HEK293 (cell line): Measurements from ENCODE around the gene LAMC3.

ENCODE experiments used
- CTCF ChIA-PET: fragments of 350-600 bp; formaldehyde crosslinking; extraction: SDS; loops from one replicate; lab custom pipeline; 2021; ENCODE audit warnings: antibody characterized with exemption; lab: Yijun Ruan, JAX
- POLR2A ChIA-PET: fragments of 300-600 bp; formaldehyde crosslinking; extraction: SDS; loops from one replicate; lab custom pipeline; 2020; ENCODE audit warnings: antibody characterized with exemption, inconsistent platforms; lab: Yijun Ruan, JAX
- H3K27ac ChIP-seq: fragments of 200-500 bp; sonication (Bioruptor generic); 2 replicates; pipeline ENCODE4 v1.5.1; 2014; ENCODE audit warnings: low read depth, low read length, control low read depth, inconsistent platforms; ENCODE audit errors: extremely low read depth
- H3K36me3 ChIP-seq, 2 experiments: fragments of 200-500 bp in 1 of 2; sonication (Bioruptor generic) in 1 of 2; 1 replicate in 1 of 2; 2 replicates in 1 of 2; pipeline ENCODE4 v1.5.1; 2014 to 2017; ENCODE audit warnings: inconsistent platforms in 2 of 2, low read length in 2 of 2; ENCODE audit not compliant: control insufficient read depth in 2 of 2, insufficient read depth in 1 of 2
- H3K4me1 ChIP-seq: fragments of 200-500 bp; sonication (Bioruptor generic); 2 replicates; pipeline ENCODE4 v1.5.1; 2014; ENCODE audit warnings: mild to moderate bottlenecking, low read length, inconsistent platforms; ENCODE audit not compliant: control insufficient read depth, insufficient read depth
- H3K4me3 ChIP-seq: 2 replicates; pipeline ENCODE4 v1.5.1; 2011; ENCODE audit warnings: low read depth, mild to moderate bottlenecking, control low read depth, low read length, moderate library complexity
- H3K9me3 ChIP-seq: fragments of 200-500 bp; sonication (Bioruptor generic); 2 replicates; pipeline ENCODE4 v1.5.1; 2014; ENCODE audit warnings: low read depth, low read length, inconsistent platforms; ENCODE audit not compliant: control insufficient read depth, insufficient read depth
- KLF1 ChIP-seq: fragments of 450-650 bp; formaldehyde crosslinking; IDR thresholded peaks from 2 replicates; pipeline ENCODE4 v1.5.1; 2016; ENCODE audit warnings: missing biosample characterization, missing genetic modification characterization
- WT1 ChIP-seq: fragments of 450-650 bp; formaldehyde crosslinking; IDR thresholded peaks from 2 replicates; pipeline ENCODE4 v1.5.1; 2016; ENCODE audit warnings: missing biosample characterization, missing genetic modification characterization
- YY1 ChIP-seq: fragments of 450-650 bp; formaldehyde crosslinking; IDR thresholded peaks from 2 replicates; pipeline ENCODE4 v1.5.1; 2018; ENCODE audit warnings: missing biosample characterization, missing genetic modification characterization
- ZBTB7A ChIP-seq: fragments of 450-650 bp; formaldehyde crosslinking; IDR thresholded peaks from 2 replicates; pipeline ENCODE4 v1.5.1; 2016; ENCODE audit warnings: low read depth, missing biosample characterization, missing genetic modification characterization
- ZNF121 ChIP-seq: fragments of 450-650 bp; formaldehyde crosslinking; IDR thresholded peaks from 2 replicates; pipeline ENCODE4 v1.5.1; 2016; ENCODE audit warnings: missing biosample characterization, missing genetic modification characterization
- ZNF140 ChIP-seq: fragments of 450-650 bp; formaldehyde crosslinking; IDR thresholded peaks from 2 replicates; pipeline ENCODE4 v1.5.1; 2016; ENCODE audit warnings: missing biosample characterization, missing genetic modification characterization
- ZNF146 ChIP-seq: fragments of 450-650 bp; formaldehyde crosslinking; IDR thresholded peaks from 2 replicates; pipeline ENCODE4 v1.5.1; 2016; ENCODE audit warnings: missing biosample characterization, missing genetic modification characterization
- ZNF175 ChIP-seq: fragments of 450-650 bp; formaldehyde crosslinking; IDR thresholded peaks from 2 replicates; pipeline ENCODE4 v1.5.1; 2016; ENCODE audit warnings: missing biosample characterization, missing genetic modification characterization
- ZNF266 ChIP-seq: fragments of 450-650 bp; formaldehyde crosslinking; IDR thresholded peaks from 2 replicates; pipeline ENCODE4 v1.5.1; 2016; ENCODE audit warnings: missing biosample characterization, missing genetic modification characterization, low read depth
- ZNF292 ChIP-seq: fragments of 450-650 bp; formaldehyde crosslinking; IDR thresholded peaks from 2 replicates; pipeline ENCODE4 v1.5.1; 2016; ENCODE audit warnings: low read depth, missing biosample characterization, missing genetic modification characterization, borderline replicate concordance
- ZNF366 ChIP-seq: fragments of 450-650 bp; formaldehyde crosslinking; conservative IDR thresholded peaks from 2 replicates; pipeline ENCODE4 v1.5.1; 2016; ENCODE audit warnings: missing biosample characterization, missing genetic modification characterization
- ZNF37A ChIP-seq: fragments of 450-650 bp; IDR thresholded peaks from 2 replicates; pipeline ENCODE4 v1.5.1; 2018; ENCODE audit warnings: missing biosample characterization, missing genetic modification characterization
- ZNF747 ChIP-seq: fragments of 450-650 bp; formaldehyde crosslinking; IDR thresholded peaks from 2 replicates; pipeline ENCODE4 v1.5.1; 2016; ENCODE audit warnings: missing biosample characterization, missing genetic modification characterization
- TF ChIP-seq, protein P1 (sequence below): fragments of 450-650 bp; formaldehyde crosslinking; IDR thresholded peaks from 2 replicates; pipeline ENCODE4 v1.5.1; 2016; ENCODE audit warnings: missing biosample characterization, missing genetic modification characterization, borderline replicate concordance
- TF ChIP-seq, protein P2 (sequence below): fragments of 450-650 bp; formaldehyde crosslinking; IDR thresholded peaks from 2 replicates; pipeline ENCODE4 v1.5.1; 2016; ENCODE audit warnings: missing biosample characterization, missing genetic modification characterization
- TF ChIP-seq, protein P3 (sequence below): fragments of 450-650 bp; formaldehyde crosslinking; IDR thresholded peaks from 2 replicates; pipeline ENCODE4 v1.5.1; 2016; ENCODE audit warnings: missing biosample characterization, missing genetic modification characterization
- TF ChIP-seq, protein P4 (sequence below): fragments of 450-650 bp; formaldehyde crosslinking; IDR thresholded peaks from 2 replicates; pipeline ENCODE4 v1.5.1; 2016; ENCODE audit warnings: missing biosample characterization, missing genetic modification characterization, low read depth
- TF ChIP-seq, protein P5 (sequence below): fragments of 450-650 bp; formaldehyde crosslinking; IDR thresholded peaks from 2 replicates; pipeline ENCODE4 v1.5.1; 2016; ENCODE audit warnings: missing biosample characterization, missing genetic modification characterization, borderline replicate concordance

LAMC3 gene

DNA sequence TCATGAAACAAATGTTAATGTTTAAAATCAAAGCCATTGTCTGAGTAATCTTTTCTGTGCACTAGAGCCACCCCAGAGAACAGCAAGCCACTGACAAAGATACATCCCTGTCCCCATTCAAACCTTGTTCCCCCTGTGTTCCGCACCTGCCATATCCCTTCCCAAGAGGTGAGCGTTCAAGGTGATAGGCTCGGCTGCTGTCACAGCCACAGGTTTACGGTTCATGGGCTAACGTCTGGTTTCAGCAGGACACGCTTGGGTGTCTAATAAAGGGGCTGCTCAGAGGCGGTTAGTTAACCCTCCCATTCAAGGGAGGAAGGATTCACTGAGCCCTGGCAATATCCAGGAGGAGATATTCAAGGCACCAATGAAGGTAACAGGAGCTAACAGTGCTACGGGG is 24.5 kb upstream of the LAMC3 start (continued):
- TF ChIP-seq, protein P1, sequence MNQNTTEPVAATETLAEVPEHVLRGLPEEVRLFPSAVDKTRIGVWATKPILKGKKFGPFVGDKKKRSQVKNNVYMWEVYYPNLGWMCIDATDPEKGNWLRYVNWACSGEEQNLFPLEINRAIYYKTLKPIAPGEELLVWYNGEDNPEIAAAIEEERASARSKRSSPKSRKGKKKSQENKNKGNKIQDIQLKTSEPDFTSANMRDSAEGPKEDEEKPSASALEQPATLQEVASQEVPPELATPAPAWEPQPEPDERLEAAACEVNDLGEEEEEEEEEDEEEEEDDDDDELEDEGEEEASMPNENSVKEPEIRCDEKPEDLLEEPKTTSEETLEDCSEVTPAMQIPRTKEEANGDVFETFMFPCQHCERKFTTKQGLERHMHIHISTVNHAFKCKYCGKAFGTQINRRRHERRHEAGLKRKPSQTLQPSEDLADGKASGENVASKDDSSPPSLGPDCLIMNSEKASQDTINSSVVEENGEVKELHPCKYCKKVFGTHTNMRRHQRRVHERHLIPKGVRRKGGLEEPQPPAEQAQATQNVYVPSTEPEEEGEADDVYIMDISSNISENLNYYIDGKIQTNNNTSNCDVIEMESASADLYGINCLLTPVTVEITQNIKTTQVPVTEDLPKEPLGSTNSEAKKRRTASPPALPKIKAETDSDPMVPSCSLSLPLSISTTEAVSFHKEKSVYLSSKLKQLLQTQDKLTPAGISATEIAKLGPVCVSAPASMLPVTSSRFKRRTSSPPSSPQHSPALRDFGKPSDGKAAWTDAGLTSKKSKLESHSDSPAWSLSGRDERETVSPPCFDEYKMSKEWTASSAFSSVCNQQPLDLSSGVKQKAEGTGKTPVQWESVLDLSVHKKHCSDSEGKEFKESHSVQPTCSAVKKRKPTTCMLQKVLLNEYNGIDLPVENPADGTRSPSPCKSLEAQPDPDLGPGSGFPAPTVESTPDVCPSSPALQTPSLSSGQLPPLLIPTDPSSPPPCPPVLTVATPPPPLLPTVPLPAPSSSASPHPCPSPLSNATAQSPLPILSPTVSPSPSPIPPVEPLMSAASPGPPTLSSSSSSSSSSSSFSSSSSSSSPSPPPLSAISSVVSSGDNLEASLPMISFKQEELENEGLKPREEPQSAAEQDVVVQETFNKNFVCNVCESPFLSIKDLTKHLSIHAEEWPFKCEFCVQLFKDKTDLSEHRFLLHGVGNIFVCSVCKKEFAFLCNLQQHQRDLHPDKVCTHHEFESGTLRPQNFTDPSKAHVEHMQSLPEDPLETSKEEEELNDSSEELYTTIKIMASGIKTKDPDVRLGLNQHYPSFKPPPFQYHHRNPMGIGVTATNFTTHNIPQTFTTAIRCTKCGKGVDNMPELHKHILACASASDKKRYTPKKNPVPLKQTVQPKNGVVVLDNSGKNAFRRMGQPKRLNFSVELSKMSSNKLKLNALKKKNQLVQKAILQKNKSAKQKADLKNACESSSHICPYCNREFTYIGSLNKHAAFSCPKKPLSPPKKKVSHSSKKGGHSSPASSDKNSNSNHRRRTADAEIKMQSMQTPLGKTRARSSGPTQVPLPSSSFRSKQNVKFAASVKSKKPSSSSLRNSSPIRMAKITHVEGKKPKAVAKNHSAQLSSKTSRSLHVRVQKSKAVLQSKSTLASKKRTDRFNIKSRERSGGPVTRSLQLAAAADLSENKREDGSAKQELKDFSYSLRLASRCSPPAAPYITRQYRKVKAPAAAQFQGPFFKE: no peak
- no peak for TF ChIP-seq ZNF37A (tag by site-specific recombination)
- TF ChIP-seq ZNF366: no peak
- TF ChIP-seq, protein P2, sequence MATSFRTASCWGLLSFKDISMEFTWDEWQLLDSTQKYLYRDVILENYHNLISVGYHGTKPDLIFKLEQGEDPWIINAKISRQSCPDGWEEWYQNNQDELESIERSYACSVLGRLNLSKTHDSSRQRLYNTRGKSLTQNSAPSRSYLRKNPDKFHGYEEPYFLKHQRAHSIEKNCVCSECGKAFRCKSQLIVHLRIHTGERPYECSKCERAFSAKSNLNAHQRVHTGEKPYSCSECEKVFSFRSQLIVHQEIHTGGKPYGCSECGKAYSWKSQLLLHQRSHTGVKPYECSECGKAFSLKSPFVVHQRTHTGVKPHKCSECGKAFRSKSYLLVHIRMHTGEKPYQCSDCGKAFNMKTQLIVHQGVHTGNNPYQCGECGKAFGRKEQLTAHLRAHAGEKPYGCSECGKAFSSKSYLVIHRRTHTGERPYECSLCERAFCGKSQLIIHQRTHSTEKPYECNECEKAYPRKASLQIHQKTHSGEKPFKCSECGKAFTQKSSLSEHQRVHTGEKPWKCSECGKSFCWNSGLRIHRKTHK: no peak
- no peak for TF ChIP-seq ZNF747 (tag by site-specific recombination)
- no peak for TF ChIP-seq ZNF292 (tag by site-specific recombination)
- no peak for TF ChIP-seq ZBTB7A (tag by site-specific recombination)
- TF ChIP-seq, protein P3, sequence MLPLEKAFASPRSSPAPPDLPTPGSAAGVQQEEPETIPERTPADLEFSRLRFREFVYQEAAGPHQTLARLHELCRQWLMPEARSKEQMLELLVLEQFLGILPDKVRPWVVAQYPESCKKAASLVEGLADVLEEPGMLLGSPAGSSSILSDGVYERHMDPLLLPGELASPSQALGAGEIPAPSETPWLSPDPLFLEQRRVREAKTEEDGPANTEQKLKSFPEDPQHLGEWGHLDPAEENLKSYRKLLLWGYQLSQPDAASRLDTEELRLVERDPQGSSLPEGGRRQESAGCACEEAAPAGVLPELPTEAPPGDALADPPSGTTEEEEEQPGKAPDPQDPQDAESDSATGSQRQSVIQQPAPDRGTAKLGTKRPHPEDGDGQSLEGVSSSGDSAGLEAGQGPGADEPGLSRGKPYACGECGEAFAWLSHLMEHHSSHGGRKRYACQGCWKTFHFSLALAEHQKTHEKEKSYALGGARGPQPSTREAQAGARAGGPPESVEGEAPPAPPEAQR (tag by site-specific recombination): no peak

DNA sequence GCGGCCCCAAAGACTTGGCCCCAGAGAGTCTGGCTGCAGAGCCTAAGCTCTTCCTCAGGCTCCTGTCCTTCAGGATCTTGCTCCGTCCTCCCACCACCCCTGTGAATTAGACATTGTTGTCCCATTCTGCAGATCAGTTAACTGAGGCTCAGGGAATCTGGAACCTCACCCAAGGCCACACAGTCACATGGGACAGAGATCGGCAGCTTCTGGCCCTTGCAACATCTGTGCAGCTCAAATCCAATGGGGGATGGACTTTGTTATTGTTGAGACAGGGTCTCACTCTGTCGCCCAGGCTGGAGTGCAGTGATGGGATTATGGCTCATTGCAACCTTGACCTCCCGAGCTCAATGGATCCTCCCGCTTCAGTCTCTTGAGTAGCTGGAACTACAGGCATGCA is 23.9 kb upstream of the LAMC3 start:
- H3K9me3 ChIP-seq: no peaks in the 10 kb centered on the region
- no peak for TF ChIP-seq ZNF175 (tag by site-specific recombination)
- no peak for TF ChIP-seq YY1
- 0 out of 2 replicates have a peak, but pooled peaks have one; percentile 40 for TF ChIP-seq ZNF121 (tag by site-specific recombination)
- TF ChIP-seq, protein P4, sequence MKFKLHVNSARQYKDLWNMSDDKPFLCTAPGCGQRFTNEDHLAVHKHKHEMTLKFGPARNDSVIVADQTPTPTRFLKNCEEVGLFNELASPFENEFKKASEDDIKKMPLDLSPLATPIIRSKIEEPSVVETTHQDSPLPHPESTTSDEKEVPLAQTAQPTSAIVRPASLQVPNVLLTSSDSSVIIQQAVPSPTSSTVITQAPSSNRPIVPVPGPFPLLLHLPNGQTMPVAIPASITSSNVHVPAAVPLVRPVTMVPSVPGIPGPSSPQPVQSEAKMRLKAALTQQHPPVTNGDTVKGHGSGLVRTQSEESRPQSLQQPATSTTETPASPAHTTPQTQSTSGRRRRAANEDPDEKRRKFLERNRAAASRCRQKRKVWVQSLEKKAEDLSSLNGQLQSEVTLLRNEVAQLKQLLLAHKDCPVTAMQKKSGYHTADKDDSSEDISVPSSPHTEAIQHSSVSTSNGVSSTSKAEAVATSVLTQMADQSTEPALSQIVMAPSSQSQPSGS (tag by site-specific recombination): no peak
- H3K36me3 ChIP-seq: no peaks in the 10 kb centered on the region
- no peak overlapping the region for H3K27ac ChIP-seq
- CTCF ChIA-PET: interaction anchor here (0.5 to 5.6 kb wide), 11 partner anchors 10 to 412 kb away, joined by 3 to 41 read pairs (median 4); no protein-coding TSS in a partner anchor
- H3K4me3 ChIP-seq: no peak overlapping the region
- POLR2A ChIA-PET: interaction anchor here (0.5 kb wide), 1 partner anchor 126 kb away, joined by 3 read pairs; no protein-coding TSS in a partner anchor
- H3K4me1 ChIP-seq: no peaks in the 10 kb centered on the region

DNA sequence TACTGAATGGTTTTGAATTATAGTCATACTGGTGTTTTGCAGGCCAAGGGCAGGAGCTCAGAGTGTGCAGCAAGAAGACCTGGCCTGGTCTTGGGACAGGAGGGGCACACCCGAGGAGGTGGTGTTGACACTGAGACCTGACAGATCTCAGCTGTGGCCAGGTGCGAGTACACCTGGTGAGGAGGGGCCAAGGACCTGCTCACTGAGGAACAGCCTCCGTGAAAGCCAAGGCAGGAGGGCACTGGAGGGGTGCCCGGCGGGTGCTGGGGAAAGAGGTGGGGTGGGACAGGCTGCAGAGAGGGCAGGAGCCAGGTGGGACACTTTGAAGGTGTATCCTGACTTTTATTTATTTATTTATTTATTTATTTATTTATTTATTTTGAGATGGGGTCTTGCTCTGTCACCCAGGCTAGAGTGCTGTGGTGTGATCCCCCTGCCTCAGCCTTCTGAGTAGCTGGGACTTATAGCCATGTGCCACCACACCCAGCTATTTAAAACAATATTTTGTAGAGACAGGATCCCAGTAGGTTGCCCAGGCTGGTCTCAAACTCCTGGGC is 23.3 kb upstream of the LAMC3 start:
- ChIA-PET POLR2A (no interaction called here), CTCF (interaction anchor here (0.5 to 5.6 kb wide), 9 partner anchors 10 to 412 kb away, joined by 3 to 41 read pairs (median 4); no protein-coding TSS in a partner anchor)
- Histone ChIP-seq H3K9me3 (no peaks in the 10 kb centered on the region), H3K36me3 (no peaks in the 10 kb centered on the region), H3K27ac (no peak overlapping the region), H3K4me3 (no peak overlapping the region), H3K4me1 (no peaks in the 10 kb centered on the region)
- 0 out of 2 replicates have a peak, but pooled peaks have one; percentile 34 for TF ChIP-seq WT1 (tag by site-specific recombination)
- TF ChIP-seq KLF1 (tag by site-specific recombination): no peak
- TF ChIP-seq, protein P5, sequence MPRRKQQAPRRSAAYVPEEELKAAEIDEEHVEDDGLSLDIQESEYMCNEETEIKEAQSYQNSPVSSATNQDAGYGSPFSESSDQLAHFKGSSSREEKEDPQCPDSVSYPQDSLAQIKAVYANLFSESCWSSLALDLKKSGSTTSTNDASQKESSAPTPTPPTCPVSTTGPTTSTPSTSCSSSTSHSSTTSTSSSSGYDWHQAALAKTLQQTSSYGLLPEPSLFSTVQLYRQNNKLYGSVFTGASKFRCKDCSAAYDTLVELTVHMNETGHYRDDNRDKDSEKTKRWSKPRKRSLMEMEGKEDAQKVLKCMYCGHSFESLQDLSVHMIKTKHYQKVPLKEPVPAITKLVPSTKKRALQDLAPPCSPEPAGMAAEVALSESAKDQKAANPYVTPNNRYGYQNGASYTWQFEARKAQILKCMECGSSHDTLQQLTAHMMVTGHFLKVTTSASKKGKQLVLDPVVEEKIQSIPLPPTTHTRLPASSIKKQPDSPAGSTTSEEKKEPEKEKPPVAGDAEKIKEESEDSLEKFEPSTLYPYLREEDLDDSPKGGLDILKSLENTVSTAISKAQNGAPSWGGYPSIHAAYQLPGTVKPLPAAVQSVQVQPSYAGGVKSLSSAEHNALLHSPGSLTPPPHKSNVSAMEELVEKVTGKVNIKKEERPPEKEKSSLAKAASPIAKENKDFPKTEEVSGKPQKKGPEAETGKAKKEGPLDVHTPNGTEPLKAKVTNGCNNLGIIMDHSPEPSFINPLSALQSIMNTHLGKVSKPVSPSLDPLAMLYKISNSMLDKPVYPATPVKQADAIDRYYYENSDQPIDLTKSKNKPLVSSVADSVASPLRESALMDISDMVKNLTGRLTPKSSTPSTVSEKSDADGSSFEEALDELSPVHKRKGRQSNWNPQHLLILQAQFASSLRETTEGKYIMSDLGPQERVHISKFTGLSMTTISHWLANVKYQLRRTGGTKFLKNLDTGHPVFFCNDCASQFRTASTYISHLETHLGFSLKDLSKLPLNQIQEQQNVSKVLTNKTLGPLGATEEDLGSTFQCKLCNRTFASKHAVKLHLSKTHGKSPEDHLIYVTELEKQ: peak; percentile 31; the same call in 1 of the 2 replicates
- TF ChIP-seq ZNF140 (tag by site-specific recombination): peak; percentile 68; the same call in 1 of the 2 replicates
- TF ChIP-seq ZNF146: no peak
- peak; percentile 97 for TF ChIP-seq ZNF266 (tag by site-specific recombination)
